OCI-LY3 (cell line): Measurements from ENCODE around the gene C10orf90.

Source experiments
- H2AFZ ChIP-seq: fragments of 200-600, 300-600 bp; shearing (Covaris generic); 2 replicates; pipeline ENCODE4 v1.6.0; 2014; ENCODE audit warnings: antibody characterized with exemption, low read depth, low read length
- H3K27ac ChIP-seq: fragments of 200-600, 300-600 bp; sonication (generic); 2 replicates; pipeline ENCODE4 v1.5.1; 2014; ENCODE audit warnings: mild to moderate bottlenecking, low read length, moderate library complexity, mixed read lengths
- H3K27me3 ChIP-seq: fragments of 200-600, 300-600 bp; sonication (generic); 2 replicates; pipeline ENCODE4 v1.6.1; 2014; ENCODE audit warnings: low read depth, low read length, mixed read lengths
- H3K36me3 ChIP-seq: fragments of 200-600, 300-600 bp; sonication (generic); replicated peaks from 2 replicates; pipeline ENCODE3; 2014; ENCODE audit warnings: low read depth, low read length, mixed read lengths
- H3K4me1 ChIP-seq: fragments of 300-600, 200-600 bp; sonication (generic); 2 replicates; pipeline ENCODE4 v1.6.1; 2014; ENCODE audit warnings: low read length, mixed read lengths
- H3K4me2 ChIP-seq: fragments of 200-600, 300-600 bp; sonication (generic); 2 replicates; pipeline ENCODE4 v1.6.1; 2014; ENCODE audit warnings: low read length, mixed read lengths
- H3K4me3 ChIP-seq: fragments of 300-600, 200-600 bp; sonication (generic); 2 replicates; pipeline ENCODE4 v1.5.1; 2014; ENCODE audit warnings: antibody characterized with exemption, mild to moderate bottlenecking, low read length, moderate library complexity
- H3K79me2 ChIP-seq: fragments of 300-600, 200-600 bp; shearing (Covaris generic); 2 replicates; pipeline ENCODE4 v1.6.1; 2014; ENCODE audit warnings: mild to moderate bottlenecking, low read length, mixed read lengths
- H3K9ac ChIP-seq: fragments of 300-600, 200-600 bp; shearing (Covaris generic); 2 replicates; pipeline ENCODE4 v1.6.0; 2014; ENCODE audit warnings: mild to moderate bottlenecking, low read length, moderate library complexity
- H3K9me3 ChIP-seq: fragments of 200-600, 300-600 bp; shearing (Covaris generic); 2 replicates; pipeline ENCODE4 v1.6.1; 2014; ENCODE audit warnings: low read length, mixed read lengths; ENCODE audit not compliant: insufficient read depth
- H4K20me1 ChIP-seq: fragments of 200-600, 300-600 bp; sonication (generic); 2 replicates; pipeline ENCODE4 v1.6.1; 2016; ENCODE audit warnings: low read length, mixed read lengths; ENCODE audit not compliant: insufficient read depth
- CTCF ChIP-seq: fragments of 200-600, 300-600 bp; sonication (generic); IDR thresholded peaks from 2 replicates; pipeline ENCODE4 v1.5.1; 2014; ENCODE audit warnings: antibody characterized with exemption, low read length, low read depth
- EZH2phosphoT487 ChIP-seq: fragments of 200-600 bp; shearing (Covaris generic); IDR thresholded peaks from 2 replicates; pipeline ENCODE4 v1.6.1; 2018; ENCODE audit warnings: antibody characterized with exemption, mixed run types, low read depth

Gene C10orf90

DNA sequence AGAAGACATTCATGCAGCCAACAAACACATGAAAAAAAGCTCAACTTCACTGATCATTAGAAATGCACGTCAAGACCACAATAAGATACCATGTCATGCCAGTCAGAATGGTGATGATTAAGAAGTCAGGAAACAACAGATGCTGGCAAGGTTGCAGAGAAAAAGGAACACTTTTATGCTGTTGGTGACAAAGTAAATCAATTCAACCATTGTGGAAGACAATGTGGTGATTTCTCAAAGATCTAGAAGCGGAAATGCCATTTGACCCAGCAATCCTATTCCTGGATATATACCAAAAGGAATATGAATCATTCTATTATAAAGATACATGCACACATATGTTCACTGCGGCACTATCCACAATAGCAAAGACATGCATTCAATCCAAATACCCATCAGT lies 77.6 kb downstream of the C10orf90 start:
- H3K9me3 ChIP-seq, result no peaks in the 10 kb centered on the region
- no peak overlapping the region for H3K27ac ChIP-seq
- no peak overlapping the region for H3K4me2 ChIP-seq
- no peaks in the 10 kb centered on the region for H3K27me3 ChIP-seq
- no peaks in the 10 kb centered on the region for H4K20me1 ChIP-seq
- TF ChIP-seq EZH2phosphoT487 (no peak), CTCF (no peak)
- H2AFZ ChIP-seq, result no peak overlapping the region
- no peaks in the 10 kb centered on the region for H3K4me1 ChIP-seq
- H3K36me3 ChIP-seq, result no peaks in the 10 kb centered on the region
- no peaks in the 10 kb centered on the region for H3K79me2 ChIP-seq
- H3K9ac ChIP-seq, result no peak overlapping the region
- no peak overlapping the region for H3K4me3 ChIP-seq

GRCh38 chr10:126588024-126588423 lies 82.5 kb downstream of the C10orf90 start:
- no peak overlapping the region for H3K9ac ChIP-seq
- no peaks in the 10 kb centered on the region for H4K20me1 ChIP-seq
- no peak overlapping the region for H3K4me2 ChIP-seq
- H3K79me2 ChIP-seq, result no peaks in the 10 kb centered on the region
- no peak overlapping the region for H2AFZ ChIP-seq
- no peaks in the 10 kb centered on the region for H3K36me3 ChIP-seq
- TF ChIP-seq EZH2phosphoT487, result no peak
- no peak for TF ChIP-seq CTCF
- H3K4me1 ChIP-seq, result no peaks in the 10 kb centered on the region
- H3K27me3 ChIP-seq, result no peaks in the 10 kb centered on the region
- no peak overlapping the region for H3K27ac ChIP-seq
- H3K4me3 ChIP-seq, result no peak overlapping the region
- no peaks in the 10 kb centered on the region for H3K9me3 ChIP-seq

GRCh38 chr10:126586878-126587277 lies 83.6 kb downstream of the C10orf90 start:
- Histone ChIP-seq H2AFZ (no peak overlapping the region), H3K27ac (no peak overlapping the region), H3K79me2 (no peaks in the 10 kb centered on the region), H3K9me3 (no peaks in the 10 kb centered on the region), H4K20me1 (no peaks in the 10 kb centered on the region), H3K9ac (no peak overlapping the region), H3K4me3 (no peak overlapping the region), H3K4me1 (no peaks in the 10 kb centered on the region), H3K4me2 (no peak overlapping the region), H3K27me3 (no peaks in the 10 kb centered on the region), H3K36me3 (no peaks in the 10 kb centered on the region)
- TF ChIP-seq CTCF, result no peak
- TF ChIP-seq EZH2phosphoT487, result no peak

DNA sequence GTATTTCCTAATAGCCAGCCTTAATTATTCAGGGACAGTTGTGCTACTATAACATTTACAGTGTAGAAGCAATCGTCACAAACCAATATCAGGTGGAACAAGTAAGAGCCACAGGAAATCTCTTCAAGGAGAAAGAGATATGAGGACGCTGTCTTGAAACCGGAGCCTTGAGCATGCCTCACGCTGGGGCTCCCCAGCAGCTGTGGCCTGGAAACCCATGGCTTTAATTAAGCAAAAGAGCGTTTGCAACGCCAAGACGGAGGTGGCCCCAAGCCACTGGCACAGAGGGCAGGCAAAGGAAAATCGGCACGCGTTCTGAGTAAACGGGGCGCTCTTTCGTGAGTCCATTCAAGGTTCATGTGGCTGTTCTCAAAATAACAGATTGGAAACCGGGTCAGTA lies 84.4 kb downstream of the C10orf90 start:
- Histone ChIP-seq H3K9ac (no peak overlapping the region), H4K20me1 (no peaks in the 10 kb centered on the region), H3K27ac (no peak overlapping the region), H3K79me2 (no peaks in the 10 kb centered on the region), H3K36me3 (no peaks in the 10 kb centered on the region), H3K27me3 (no peaks in the 10 kb centered on the region), H3K4me1 (no peaks in the 10 kb centered on the region), H3K4me2 (no peak overlapping the region), H3K9me3 (no peaks in the 10 kb centered on the region), H2AFZ (no peak overlapping the region), H3K4me3 (no peak overlapping the region)
- TF ChIP-seq EZH2phosphoT487 (no peak), CTCF (no peak)
